ENCODE results near the gene PLA2G12A. TPM values are rescaled to one million over a fixed set of nuclear protein-coding genes. Genes with fewer than 3 reads are reported as not detected.

The PLA2G12A gene
- total RNA-seq = 9.5 and 9.7 TPM in 2 replicates

- intact Hi-C loops (cut with micrococcal nuclease) = loop anchor here (1.0 kb wide), 5 partner anchors 27 to 1741 kb away; partner anchors contain the start of genes CASP6, GAR1, HADH and SEC24B
Observed at GRCh38 chr4:109729718-109730618, at the start of gene PLA2G12A. TSS of gene PLA2G12A (minus strand) at chr4:109730070. CDS start at chr4:109729809, 261 bp downstream.

GRCh38 chr4:109764789-109765402 lies 35.0 kb upstream of the PLA2G12A start:
- intact Hi-C loops (cut with micrococcal nuclease) = no loop called here

DNA sequence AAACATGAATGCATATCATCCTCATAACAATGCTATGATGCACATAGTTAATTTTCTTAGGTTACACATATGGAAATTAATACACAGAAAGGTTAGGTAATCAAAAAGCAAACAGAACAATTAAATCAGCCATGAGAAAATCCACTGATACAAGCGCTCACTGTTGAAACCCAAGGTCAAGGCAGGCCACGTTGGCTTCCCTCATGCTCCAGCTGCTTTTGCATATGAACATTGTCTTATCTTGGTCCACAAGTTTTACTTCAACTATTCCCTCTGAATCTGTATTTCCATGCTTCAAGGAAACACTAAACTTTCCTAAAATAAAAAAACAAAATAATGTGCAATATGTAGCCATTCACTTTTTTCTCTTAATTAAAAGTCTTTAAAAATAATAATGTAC lies 34.5 kb upstream of the PLA2G12A start:
- intact Hi-C loops (cut with micrococcal nuclease) = no loop called here

- intact Hi-C loops (cut with micrococcal nuclease) = no loop called here
Observed at GRCh38 chr4:109760682-109761081, 30.8 kb upstream of the PLA2G12A start.

DNA sequence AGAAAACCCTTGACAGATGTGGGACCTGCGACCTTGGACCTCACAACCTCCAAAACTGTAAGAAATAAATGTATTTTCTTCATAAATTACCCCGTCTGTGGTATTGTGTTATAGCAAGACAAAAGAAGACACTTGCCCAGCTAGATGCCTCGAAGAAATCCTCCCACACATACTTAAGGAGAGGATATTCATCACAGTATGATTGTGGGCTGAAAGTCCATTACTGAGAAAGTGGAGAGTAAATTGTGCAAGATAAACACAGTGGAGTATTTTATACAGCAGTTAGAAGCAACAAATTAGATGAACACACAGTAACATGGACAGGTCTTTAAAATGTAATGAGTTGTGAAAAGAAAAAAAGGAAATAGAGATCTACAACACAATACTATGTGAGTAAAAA lies 25.8 kb upstream of the PLA2G12A start:
- intact Hi-C loops (cut with micrococcal nuclease) = loop anchor here (5.0 kb wide), 1 partner anchor 47 kb away; the partner anchor contains the start of gene CFI

DNA sequence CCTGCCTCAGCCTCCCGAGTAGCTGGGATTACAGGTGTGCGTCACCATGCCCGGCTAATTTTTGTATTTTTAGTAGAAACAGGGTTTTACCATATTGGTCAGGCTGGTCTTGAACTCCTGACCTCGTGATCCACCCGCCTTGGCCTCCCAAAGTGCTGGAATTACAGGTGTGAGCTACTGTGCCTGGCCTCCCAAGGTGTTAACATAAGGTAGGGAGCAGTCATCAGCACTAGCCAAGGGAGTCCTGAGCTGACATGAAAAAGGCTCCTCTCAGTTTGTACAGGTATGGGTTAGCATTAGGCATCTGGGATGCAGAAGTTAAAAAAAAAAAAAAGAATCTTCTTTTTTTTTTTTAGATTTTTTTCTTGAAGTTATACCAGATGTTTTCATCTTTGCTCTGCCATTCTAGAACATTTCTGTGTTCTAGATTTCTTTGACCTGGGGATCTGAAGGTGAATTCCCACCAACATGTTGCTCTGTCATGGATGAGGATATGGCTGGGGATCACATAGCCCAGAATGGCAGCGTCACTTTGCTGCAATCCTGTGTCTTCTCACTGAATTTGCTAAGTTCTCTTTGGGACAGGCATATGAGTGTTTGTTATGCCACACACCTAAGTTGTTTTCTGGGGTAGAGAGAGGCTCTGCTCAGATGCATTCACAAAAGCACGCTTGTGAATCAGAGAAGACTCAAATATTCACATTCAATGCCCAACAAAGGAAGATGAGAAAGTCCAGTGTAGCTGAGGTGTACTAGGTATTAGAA lies 24.4 kb upstream of the PLA2G12A start:
- intact Hi-C loops (cut with micrococcal nuclease) = loop anchor here (1.0 kb wide), 1 partner anchor 61 kb away; the partner anchor contains the start of gene GAR1

DNA sequence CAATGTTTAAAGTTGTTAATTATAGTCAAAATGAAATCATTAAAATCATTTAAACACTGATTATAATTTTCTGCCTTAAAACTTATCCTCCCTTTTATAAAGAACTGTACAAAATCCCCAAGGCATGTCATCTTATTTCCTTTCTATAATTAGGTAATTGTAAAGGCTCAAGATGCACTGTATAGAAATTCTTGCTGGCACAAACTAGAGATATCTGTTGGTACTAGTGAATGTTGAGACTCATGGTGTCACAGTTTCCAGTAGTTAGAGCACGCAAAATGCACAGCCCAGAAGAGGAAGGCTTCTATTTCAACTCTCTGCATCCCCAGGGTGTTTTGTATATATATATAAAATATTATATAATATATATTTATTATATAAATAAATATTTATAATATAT lies 22.7 kb upstream of the PLA2G12A start:
- intact Hi-C loops (cut with micrococcal nuclease) = no loop called here

DNA sequence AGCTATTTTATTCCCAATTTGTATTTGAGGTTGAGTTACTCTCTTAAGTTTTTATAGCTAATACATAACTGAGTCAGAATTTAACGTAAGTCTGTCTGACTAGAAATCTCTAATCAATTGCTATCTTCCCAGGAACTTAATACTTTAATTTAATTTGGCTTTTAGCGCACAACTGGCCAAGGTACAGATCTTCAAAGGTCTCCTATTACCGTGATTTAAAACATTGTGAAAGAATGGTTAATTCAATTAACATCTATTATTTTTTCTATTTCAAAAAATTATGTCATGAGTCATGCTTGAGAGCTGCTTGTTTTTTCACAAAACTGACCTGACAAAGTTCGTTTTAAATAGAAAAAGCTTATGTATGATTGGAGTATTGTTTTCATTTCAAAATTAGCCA lies 22.0 kb upstream of the PLA2G12A start:
- intact Hi-C loops (cut with micrococcal nuclease) = no loop called here

- intact Hi-C loops (cut with micrococcal nuclease) = no loop called here
Observed at GRCh38 chr4:109750652-109751244, 20.9 kb upstream of the PLA2G12A start.

DNA sequence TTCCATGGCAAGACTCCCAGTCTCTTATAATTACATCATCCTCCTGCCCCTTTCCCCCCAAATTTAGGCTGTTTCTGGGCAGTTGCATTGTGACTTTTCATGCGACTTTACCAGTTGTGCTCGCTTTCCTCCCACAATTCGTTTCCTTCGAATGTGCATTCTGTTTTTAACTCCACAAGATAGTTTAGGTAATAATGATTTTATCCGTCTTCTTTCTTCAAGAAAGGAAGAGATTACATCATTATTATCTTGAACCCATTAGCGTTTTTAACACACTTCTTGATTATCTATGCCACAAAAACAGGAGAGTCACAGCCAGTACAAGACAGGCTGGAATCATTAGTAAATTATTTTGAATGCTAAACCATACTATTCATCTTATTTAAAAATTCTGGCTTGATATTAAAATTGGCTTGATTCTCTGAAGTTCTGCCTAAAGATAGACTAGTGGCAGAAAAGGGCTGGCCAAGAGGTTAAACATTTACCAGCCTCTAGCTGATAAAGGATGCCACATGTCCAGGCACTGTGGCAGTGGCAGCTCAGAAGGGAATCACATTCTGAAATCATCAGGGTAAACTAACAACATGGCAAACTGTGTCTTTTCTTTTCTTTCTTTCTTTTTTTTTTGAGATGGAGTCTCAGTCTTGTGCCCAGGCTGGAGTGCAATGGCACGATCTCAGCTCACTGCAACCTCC lies 19.7 kb upstream of the PLA2G12A start:
- intact Hi-C loops (cut with micrococcal nuclease) = loop anchor here (5.0 kb wide), 1 partner anchor 887 kb away; no protein-coding TSS in a partner anchor

GRCh38 chr4:109748114-109748513 lies 18.2 kb upstream of the PLA2G12A start:
- intact Hi-C loops (cut with micrococcal nuclease) = loop anchor here (5.0 kb wide), 1 partner anchor 886 kb away; no protein-coding TSS in a partner anchor

DNA sequence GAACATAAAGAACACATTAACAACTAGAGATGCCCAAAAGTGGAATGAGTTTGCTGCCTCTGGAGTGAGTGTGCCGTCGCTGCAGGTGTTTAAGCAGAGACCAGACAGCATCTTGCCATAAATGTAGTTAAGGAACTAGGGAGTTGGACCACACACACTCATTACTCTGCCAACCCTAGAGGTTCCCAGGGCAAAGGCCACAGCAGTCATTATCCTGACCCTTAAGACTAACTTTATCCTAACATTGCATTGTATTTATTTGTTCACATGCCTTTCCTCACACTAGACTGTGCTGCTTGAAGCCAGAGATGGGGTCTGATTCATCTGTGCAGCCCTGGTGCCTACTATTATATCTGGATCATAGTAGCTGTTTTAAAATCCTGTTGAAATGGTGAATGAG lies 16.9 kb upstream of the PLA2G12A start:
- intact Hi-C loops (cut with micrococcal nuclease) = loop anchor here (5.0 kb wide), 1 partner anchor 884 kb away; no protein-coding TSS in a partner anchor

DNA sequence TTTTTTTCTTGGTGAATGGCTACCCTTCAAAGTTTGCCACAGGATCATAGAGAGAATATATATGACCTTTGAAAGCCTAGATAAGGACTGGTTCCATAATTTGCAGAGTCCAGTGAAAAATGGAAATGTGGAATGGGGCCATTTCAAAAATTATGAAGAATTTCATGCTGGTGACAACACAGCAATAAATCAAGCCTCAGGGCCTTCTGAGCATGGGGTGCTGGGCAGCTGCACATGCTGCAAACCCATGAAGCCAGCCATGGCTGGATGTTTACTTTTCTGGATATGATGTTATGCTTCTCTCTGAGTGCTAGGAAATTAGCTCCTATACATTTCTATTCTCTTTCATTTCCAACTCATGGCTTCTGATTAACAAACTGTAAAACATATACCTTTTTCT lies 16.0 kb upstream of the PLA2G12A start:
- intact Hi-C loops (cut with micrococcal nuclease) = loop anchor here (5.0 kb wide), 1 partner anchor 884 kb away; no protein-coding TSS in a partner anchor

GRCh38 chr4:109739547-109739946 lies 9.7 kb upstream of the PLA2G12A start:
- intact Hi-C loops (cut with micrococcal nuclease) = no loop called here

- intact Hi-C loops (cut with micrococcal nuclease) = no loop called here
Observed at GRCh38 chr4:109738104-109738872, 8.4 kb upstream of the PLA2G12A start.

DNA sequence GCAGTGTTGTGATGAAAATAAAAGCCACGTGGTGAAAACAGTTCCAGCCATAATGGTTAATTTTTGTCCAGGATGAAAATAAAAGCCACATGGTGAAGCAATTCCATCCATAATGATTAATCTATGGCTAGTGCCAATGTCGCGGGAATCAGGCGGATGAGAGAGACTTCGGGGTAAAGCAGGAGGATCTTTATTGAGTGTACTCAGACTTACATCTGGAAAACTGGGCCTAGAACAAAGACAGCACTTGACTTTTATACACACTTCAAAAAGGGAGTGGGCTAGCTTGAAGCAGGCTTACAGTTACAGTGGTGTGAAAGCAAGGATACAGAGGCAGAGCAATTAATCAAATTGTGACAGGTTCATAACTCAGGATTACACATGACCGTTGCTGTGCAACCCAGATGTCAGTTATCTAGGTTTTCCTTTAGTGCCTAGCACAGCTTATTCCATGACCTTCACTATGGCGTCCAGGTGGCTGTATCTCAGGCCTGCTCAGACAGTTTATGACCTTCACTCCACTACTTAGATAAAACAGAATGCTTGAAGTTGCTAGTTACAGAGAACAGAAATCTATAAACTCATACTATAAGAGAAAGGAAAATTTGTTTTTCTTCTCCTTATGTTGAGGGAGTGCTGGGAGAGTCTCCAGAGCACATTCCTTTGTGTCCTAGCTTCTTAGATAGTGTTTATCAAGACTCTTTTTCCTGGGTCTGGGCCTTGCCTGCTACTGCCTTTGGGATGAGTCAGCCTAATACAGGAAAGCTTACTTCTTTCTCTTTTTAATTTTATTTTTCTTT lies 5.9 kb upstream of the PLA2G12A start:
- intact Hi-C loops (cut with micrococcal nuclease) = no loop called here

DNA sequence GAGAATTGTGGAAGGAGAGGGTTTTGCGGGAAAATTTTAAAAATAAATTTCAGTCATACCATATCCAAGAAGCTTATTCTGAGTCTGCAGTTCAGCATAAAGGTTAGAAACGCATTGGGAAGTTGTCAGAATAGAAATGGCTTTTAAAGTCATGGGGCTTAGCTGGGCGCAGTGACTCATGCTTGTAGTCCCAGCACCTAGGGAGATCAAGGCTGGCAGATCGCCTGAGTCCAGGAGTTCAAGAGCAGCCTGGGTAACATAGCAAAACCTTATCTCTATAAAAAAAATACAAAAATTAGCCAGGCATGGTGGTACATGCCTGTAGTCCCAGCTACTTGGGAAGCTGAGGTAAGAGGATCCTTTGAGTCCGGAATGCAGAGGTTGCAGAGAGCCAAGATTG lies 3.9 kb upstream of the PLA2G12A start:
- intact Hi-C loops (cut with micrococcal nuclease) = no loop called here
